Ovary (tissue), 9 donors: Measurements from ENCODE around the gene WFIKKN1. TPM values are rescaled to one million over a fixed set of nuclear protein-coding genes. Genes with fewer than 3 reads are reported as not detected.

Source experiments
- DNase-seq, 5 donors: peaks; one replicate each; pipeline ENCODE4 v3.0.0-alpha.2; 2019 to 2020
- H3K27ac ChIP-seq, 2 donors: fragments of 200-600 bp; one replicate each; pipeline versions ENCODE4 v1.5.1 to v1.8.0; 2019 to 2022
- H3K27me3 ChIP-seq: fragments of 200-600 bp; one replicate; pipeline ENCODE4 v1.8.0; 2022
- H3K36me3 ChIP-seq: fragments of 200-600 bp; sonication (generic); one replicate; pipeline ENCODE4 v1.5.1; 2019
- H3K4me1 ChIP-seq: one replicate; pipeline ENCODE4 v1.8.1; 2013; ENCODE audit warnings: mild to moderate bottlenecking, moderate library complexity; ENCODE audit not compliant: insufficient read depth
- H3K4me3 ChIP-seq: fragments of 200-600 bp; sonication (generic); one replicate; pipeline ENCODE4 v1.5.1; 2017
- H3K9me3 ChIP-seq, 2 donors: fragments of 200-600 bp in 1 of 2; sonication (generic) in 1 of 2; one replicate each; pipeline versions ENCODE4 v1.5.1 to v1.8.1; 2013 to 2019; ENCODE audit warnings: mild to moderate bottlenecking in 1 of 2, moderate library complexity in 1 of 2
- EP300 ChIP-seq: sonication (generic); formaldehyde crosslinking; IDR thresholded peaks from one replicate; pipeline ENCODE4 v1.6.1; 2017; ENCODE audit warnings: antibody characterized with exemption
- POLR2A ChIP-seq: fragments of 450-650 bp; IDR thresholded peaks from one replicate; pipeline ENCODE4 v1.6.1; 2017; ENCODE audit warnings: antibody characterized with exemption, mild to moderate bottlenecking, moderate library complexity
- WGBS, 3 donors: extraction: QIAGEN DNeasy Blood & Tissue Kit in 1 of 3; methylation state at CpG; one replicate each; pipeline versions ENCODE4 v1.1.5 to v1.1.7; 2013 to 2017; 5-methylcytosine and 5-hydroxymethylcytosine counted together
- intact Hi-C, 4 donors: fragments of 100-400 bp; cut with DNase I; formaldehyde crosslinking; loops; one replicate each; pipeline versions ENCODE4 v1.11.0 to v1.15.1; 2022 to 2023
- polyA plus RNA-seq, 2 donors: library from polyadenylated mRNA; stranded (reverse); fragments of 200-250 nt in 1 of 2; fragments of 350-450 nt in 1 of 2; fragmentation: Illumina TruSeq in 1 of 2; extraction: RNeasy Lipid Tissue Mini Kit (QIAGEN cat#74804) in 1 of 2; gene quantifications; one replicate each; pipeline ENCODE4 v1.2.3, GENCODE V29; 2013 to 2014
- total RNA-seq, 7 donors: library from RNA; depleted of rRNA in 2 of 7; stranded (reverse); fragments of >200 nt in 2 of 7; fragmentation: NEBNext Ultra II Directional in 3 of 7; extraction: Animal tissue kit (Norgen Biotek cat#: 25700) in 3 of 7; gene quantifications; one replicate each; pipeline versions ENCODE4 v1.1.0 to v1.2.4, GENCODE V29; 2016 to 2023
- TF ChIP-seq, protein P1 (sequence below), 3 donors: fragments of 450-650 bp in 2 of 3; fragments of 200-600 bp in 1 of 3; IDR thresholded peaks; one replicate each; pipeline versions ENCODE4 v1.5.1 to v1.8.0; 2016 to 2022; ENCODE audit warnings: antibody characterized with exemption in 3 of 3, mild to moderate bottlenecking in 1 of 3
- donor health status: DM: no; HTN: no; CAD: no; lungs with moderate emphysema.
- donor health status: DM: no; HTN: no; CAD: no.
- donor health status: Bipolar disorder and iron deficiency.
- donor health status: DM: yes; HTN: yes; CAD: no.
- donor health status: DM: no; HTN: no; CAD: no.
- donor health status: DM: yes; HTN: yes; CAD: no.

The WFIKKN1 gene
- total and polyA plus RNA-seq, 9 donors: 0.10 to 2.6 (median 1.1) TPM

DNA sequence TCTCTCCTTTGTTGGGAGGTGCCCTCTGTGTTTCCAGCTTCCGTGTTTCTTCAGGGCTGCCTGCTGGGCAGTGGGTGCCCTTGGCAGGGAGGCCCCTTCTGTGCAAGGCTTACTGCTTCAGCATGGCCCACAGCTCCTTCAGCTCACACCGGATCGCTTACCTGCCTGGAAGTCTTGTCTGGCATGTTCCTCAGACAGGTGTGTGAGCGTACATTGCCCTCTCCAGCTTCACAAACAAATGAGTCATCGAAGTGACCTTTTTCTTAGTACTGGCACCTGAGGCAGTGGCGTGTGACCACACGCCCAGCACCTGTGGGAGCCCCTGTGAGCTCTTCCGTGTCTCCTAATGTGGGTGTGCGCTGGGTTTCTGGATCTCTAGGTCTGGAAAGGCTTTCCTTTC is 37.4 kb upstream of the WFIKKN1 start:
- 86 to 89% (median 87%) methylated on average over 9 of the region's 9 CpGs for WGBS, 3 donors
- DNase-seq: no peak
- Histone ChIP-seq H3K9me3 (no peaks in the 10 kb centered on the region), H3K27ac (no peak overlapping the region), H3K27me3 (no peaks in the 10 kb centered on the region), H3K4me3 (no peak overlapping the region), H3K4me1 (peaks cover 8% of the 10 kb centered on the region), H3K36me3 (no peaks in the 10 kb centered on the region)
- TF ChIP-seq, protein P1, sequence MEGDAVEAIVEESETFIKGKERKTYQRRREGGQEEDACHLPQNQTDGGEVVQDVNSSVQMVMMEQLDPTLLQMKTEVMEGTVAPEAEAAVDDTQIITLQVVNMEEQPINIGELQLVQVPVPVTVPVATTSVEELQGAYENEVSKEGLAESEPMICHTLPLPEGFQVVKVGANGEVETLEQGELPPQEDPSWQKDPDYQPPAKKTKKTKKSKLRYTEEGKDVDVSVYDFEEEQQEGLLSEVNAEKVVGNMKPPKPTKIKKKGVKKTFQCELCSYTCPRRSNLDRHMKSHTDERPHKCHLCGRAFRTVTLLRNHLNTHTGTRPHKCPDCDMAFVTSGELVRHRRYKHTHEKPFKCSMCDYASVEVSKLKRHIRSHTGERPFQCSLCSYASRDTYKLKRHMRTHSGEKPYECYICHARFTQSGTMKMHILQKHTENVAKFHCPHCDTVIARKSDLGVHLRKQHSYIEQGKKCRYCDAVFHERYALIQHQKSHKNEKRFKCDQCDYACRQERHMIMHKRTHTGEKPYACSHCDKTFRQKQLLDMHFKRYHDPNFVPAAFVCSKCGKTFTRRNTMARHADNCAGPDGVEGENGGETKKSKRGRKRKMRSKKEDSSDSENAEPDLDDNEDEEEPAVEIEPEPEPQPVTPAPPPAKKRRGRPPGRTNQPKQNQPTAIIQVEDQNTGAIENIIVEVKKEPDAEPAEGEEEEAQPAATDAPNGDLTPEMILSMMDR (IDR thresholded peaks at IDR 0.05): no peak
- TF ChIP-seq EP300 (no peak), POLR2A (no peak)
- intact Hi-C loops: loop anchor here in 2 of 4 donors (5.0 kb wide), 2 partner anchors 34 to 44 kb away; partner anchors contain the start of gene METTL26 (in 1 of the 2)

- Histone ChIP-seq H3K36me3 (no peaks in the 10 kb centered on the region), H3K4me3 (no peak overlapping the region), H3K9me3 (no peaks in the 10 kb centered on the region), H3K4me1 (peaks cover 7% of the 10 kb centered on the region), H3K27me3 (no peaks in the 10 kb centered on the region), H3K27ac (no peak overlapping the region)
- WGBS, 3 donors: 83 to 85% (median 84%) methylated on average over 16 of the region's 16 CpGs
- no peak for DNase-seq
- intact Hi-C loops: loop anchor here in 2 of 4 donors (5.0 kb wide), 2 partner anchors 33 to 43 kb away; partner anchors contain the start of gene METTL26 (in 1 of the 2)
- no peak for TF ChIP-seq POLR2A
- TF ChIP-seq EP300: no peak
- TF ChIP-seq, protein P1 (IDR thresholded peaks at IDR 0.05): no peak
Observed at GRCh38 chr16:593807-594206, 37.0 kb upstream of the WFIKKN1 start.

DNA sequence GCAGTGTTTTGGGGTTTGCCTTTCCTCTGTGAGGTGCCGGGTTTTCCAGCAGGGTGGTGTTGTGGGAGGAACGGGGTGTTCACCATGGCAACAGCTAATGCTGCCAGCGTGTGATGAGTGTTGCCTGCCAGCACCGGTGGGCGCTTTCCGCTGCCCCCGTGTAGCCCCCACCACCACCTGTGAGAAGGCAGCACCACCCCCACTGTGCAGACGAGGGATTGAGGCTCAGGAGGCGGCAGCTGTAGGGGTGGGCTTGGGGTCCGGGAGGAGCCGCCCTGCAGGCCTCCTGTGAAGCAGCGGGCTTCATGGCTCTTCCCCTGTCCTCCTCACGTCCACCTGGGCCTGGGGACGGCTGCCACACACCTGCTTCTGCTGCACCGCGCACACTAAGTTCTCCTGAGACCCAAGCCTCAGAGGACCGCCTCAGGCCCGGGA is 35.7 kb upstream of the WFIKKN1 start:
- intact Hi-C loops: no loop called here
- no peak for DNase-seq
- WGBS, 3 donors: 81 to 87% (median 82%) methylated on average over 14 to 18 of the region's 18 CpGs
- H3K4me1 ChIP-seq: peaks cover 7% of the 10 kb centered on the region
- no peak overlapping the region for H3K27ac ChIP-seq
- no peaks in the 10 kb centered on the region for H3K9me3 ChIP-seq
- no peaks in the 10 kb centered on the region for H3K36me3 ChIP-seq
- H3K27me3 ChIP-seq: no peaks in the 10 kb centered on the region
- H3K4me3 ChIP-seq: no peak overlapping the region
- TF ChIP-seq, protein P1 (IDR thresholded peaks at IDR 0.05): no peak
- TF ChIP-seq EP300 (no peak), POLR2A (no peak)

- intact Hi-C loops: no loop called here
- Histone ChIP-seq H3K4me1 (peaks cover 1% of the 10 kb centered on the region), H3K36me3 (no peaks in the 10 kb centered on the region), H3K4me3 (no peak overlapping the region), H3K9me3 (no peaks in the 10 kb centered on the region), H3K27ac (no peak overlapping the region), H3K27me3 (no peaks in the 10 kb centered on the region)
- TF ChIP-seq, protein P1 (IDR thresholded peaks at IDR 0.05): no peak
- TF ChIP-seq POLR2A (no peak), EP300 (no peak)
- no peak for DNase-seq
- WGBS, 3 donors: 91 to 95% (median 92%) methylated on average over 34 of the region's 34 CpGs
Observed at GRCh38 chr16:595942-596735, 34.6 kb upstream of the WFIKKN1 start.
